ENCODE data around the gene SBK3. TPM values are rescaled to one million over a fixed set of nuclear protein-coding genes. Genes with fewer than 3 reads are reported as not detected.
A peak's percentile ranks its signal among the peaks of the same experiment; 100 is the strongest.

The SBK3 gene
- total RNA-seq, 1 donor from 2014 or later = 21.1 TPM

DNA sequence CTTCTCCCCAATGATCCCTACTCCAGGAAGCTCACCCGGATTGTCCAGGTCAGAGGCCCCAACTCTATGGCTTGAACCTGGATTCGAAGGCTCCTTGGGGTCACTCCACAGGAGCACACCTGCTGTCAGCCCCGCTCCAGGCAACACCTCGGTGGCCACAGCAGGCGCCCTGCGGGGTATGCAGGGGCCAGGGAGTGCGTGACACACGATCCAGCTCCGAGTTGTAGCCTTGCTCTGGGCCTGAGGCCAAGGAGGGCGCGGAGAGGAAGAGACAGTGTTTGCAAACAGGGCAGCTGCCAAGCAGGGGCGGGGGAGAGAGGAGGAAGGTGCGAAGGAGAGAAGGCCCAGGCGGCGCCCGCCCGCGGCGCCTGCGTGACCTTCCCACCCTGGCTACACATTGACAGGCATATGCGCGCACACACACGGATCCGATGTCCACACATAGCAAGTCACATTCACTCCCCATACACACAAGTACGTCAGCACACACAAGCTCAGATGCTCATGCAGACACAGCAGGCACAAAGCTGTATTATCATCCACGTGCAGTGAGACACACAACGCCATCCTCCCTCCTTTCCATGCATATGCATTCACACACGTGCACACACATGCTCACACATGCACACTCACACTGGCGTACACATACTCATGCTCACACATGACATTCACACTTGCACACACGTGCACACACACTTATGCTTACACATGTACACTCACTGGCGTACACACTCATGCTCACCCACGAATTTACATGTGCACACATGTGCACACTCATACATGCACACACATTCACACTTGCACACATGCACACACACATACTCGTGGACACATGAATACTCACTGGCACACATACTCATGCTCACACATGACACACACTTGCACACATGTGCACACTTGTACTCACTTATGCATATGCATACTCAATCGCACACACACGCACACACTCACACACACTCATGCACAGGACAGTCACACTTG lies 18.8 kb downstream of the SBK3 start:
- peaks cover 20% of the 10 kb centered on the region for H3K4me1 ChIP-seq
- H3K36me3 ChIP-seq = no peaks in the 10 kb centered on the region
- intact Hi-C loops (cut with micrococcal nuclease) = no loop called here
- H3K27ac ChIP-seq (replicated peaks) = peak overlapping the region; percentile 81
- peak overlapping the region; percentile 38 for H3K4me3 ChIP-seq
- TF ChIP-seq, protein P1, sequence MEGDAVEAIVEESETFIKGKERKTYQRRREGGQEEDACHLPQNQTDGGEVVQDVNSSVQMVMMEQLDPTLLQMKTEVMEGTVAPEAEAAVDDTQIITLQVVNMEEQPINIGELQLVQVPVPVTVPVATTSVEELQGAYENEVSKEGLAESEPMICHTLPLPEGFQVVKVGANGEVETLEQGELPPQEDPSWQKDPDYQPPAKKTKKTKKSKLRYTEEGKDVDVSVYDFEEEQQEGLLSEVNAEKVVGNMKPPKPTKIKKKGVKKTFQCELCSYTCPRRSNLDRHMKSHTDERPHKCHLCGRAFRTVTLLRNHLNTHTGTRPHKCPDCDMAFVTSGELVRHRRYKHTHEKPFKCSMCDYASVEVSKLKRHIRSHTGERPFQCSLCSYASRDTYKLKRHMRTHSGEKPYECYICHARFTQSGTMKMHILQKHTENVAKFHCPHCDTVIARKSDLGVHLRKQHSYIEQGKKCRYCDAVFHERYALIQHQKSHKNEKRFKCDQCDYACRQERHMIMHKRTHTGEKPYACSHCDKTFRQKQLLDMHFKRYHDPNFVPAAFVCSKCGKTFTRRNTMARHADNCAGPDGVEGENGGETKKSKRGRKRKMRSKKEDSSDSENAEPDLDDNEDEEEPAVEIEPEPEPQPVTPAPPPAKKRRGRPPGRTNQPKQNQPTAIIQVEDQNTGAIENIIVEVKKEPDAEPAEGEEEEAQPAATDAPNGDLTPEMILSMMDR (IDR thresholded peaks at IDR 0.05; ENCODE audit: borderline replicate concordance) = no peak
- H3K27me3 ChIP-seq (ENCODE audit: low read depth) = peaks cover 24% of the 10 kb centered on the region
- no peaks in the 10 kb centered on the region for H3K9me3 ChIP-seq (replicated peaks)
- DNase-seq = peak; percentile 82

GRCh38 chr19:55525289-55526101 lies 19.8 kb downstream of the SBK3 start:
- TF ChIP-seq, protein P1 (IDR thresholded peaks at IDR 0.05; ENCODE audit: borderline replicate concordance) = no peak

DNA sequence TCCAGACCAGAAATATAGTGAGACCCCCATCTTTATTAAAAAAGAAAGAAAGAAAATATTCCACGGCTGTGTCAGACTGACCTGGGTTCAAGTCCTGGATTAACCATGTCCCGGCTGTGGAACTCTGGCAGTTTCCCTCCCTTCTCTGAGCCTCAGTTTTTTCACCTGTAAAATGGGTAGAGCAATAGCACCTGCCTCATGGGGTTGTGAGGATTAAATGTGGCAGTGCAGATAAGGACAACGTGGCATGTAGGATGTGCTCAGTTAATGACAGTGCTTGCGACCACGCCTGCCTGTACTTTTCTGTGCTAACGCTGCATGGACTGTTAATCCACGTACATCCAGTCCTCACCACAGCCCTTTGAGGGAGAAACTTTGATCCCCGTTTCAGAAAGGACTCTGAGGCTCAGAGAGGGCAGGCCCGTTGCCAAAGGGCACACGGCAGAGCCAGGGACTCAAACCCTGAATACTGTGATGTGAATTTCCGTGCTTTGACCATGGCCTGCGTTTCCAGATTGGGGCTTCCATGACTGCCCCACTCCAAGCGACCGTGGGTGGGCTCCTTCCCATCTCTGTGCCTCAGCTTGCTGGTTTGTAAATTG lies 24.6 kb downstream of the SBK3 start:
- H3K4me3 ChIP-seq = no peak overlapping the region
- peaks cover 23% of the 10 kb centered on the region for H3K4me1 ChIP-seq
- no peak for DNase-seq
- H3K36me3 ChIP-seq = no peaks in the 10 kb centered on the region
- H3K27me3 ChIP-seq (ENCODE audit: low read depth) = no peaks in the 10 kb centered on the region
- intact Hi-C loops (cut with micrococcal nuclease) = no loop called here
- no peaks in the 10 kb centered on the region for H3K9me3 ChIP-seq (replicated peaks)
- H3K27ac ChIP-seq (replicated peaks) = no peak overlapping the region
- TF ChIP-seq, protein P1 (IDR thresholded peaks at IDR 0.05; ENCODE audit: borderline replicate concordance) = no peak

More at GRCh38 chr19:55525289-55526101, 19.8 kb downstream of the SBK3 start:
- peaks cover 27% of the 10 kb centered on the region for H3K4me1 ChIP-seq
- no peaks in the 10 kb centered on the region for H3K9me3 ChIP-seq (replicated peaks)
- no peaks in the 10 kb centered on the region for H3K36me3 ChIP-seq
- DNase-seq = no peak
- intact Hi-C loops (cut with micrococcal nuclease) = no loop called here
- peaks cover 15% of the 10 kb centered on the region for H3K27me3 ChIP-seq (ENCODE audit: low read depth)
- peak overlapping the region; percentile 81 for H3K27ac ChIP-seq (replicated peaks)
- H3K4me3 ChIP-seq = peak overlapping the region; percentile 38

DNA sequence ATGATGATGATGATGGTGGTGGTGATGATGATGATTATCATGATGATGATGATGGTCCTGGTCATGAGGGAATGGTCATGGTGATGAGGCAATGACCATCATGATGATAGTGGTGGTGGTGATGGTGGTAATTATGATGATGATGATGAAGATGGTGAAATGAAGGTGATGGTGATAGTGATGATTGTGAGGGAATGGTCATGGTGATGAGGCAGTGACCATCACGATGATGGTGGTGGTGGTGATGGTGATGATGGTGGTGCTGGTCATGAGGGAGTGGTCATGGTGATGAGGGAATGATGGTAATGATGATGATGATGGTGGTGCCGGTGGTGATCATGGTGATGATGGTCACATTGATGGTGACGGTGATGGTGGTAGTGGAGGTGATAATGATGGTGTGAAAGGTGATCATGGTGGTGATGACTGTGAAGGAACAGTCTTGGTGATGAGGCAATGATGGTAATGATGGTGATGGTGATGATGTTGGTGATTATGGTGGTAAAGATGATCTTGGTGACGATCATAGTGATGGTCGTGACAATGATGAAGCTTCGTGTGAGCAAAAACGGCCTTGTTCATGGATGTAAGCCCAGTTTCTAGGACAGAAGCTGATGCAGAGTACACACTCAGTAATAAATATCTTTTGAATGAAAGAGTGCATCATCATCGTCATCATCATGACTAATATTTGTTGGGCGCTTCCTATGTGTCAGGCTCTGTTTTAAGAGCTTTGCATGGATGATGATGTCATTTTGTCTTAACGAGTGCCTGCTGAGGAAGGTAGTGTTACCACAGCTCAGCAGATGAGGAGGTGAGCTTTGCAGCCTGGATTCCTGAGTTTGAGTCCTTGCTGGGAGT lies 25.7 kb downstream of the SBK3 start:
- Histone ChIP-seq H3K4me1 (peaks cover 20% of the 10 kb centered on the region), H3K27ac (replicated peaks) (no peak overlapping the region), H3K9me3 (replicated peaks) (no peaks in the 10 kb centered on the region), H3K4me3 (no peak overlapping the region), H3K27me3 (ENCODE audit: low read depth) (no peaks in the 10 kb centered on the region), H3K36me3 (no peaks in the 10 kb centered on the region)
- intact Hi-C loops (cut with micrococcal nuclease) = loop anchor here (5.0 kb wide), 1 partner anchor 88 kb away; the partner anchor contains the start of gene ZNF865
- DNase-seq = no peak
- TF ChIP-seq, protein P1 (IDR thresholded peaks at IDR 0.05; ENCODE audit: borderline replicate concordance) = no peak

Measured in left ventricle myocardium inferior (tissue), 1 donor.